OCI-LY7 (cell line): Measurements from ENCODE around the gene IKBKE. TPM values are rescaled to one million over a fixed set of nuclear protein-coding genes. Genes with fewer than 3 reads are reported as not detected.
A peak's percentile ranks its signal among the peaks of the same experiment; 100 is the strongest.

Experiments
- BruUV-seq: library from RNA; stranded (reverse); fragments of 400-500 nt; replicated peaks from 2 replicates; lab custom pipeline; 2021; lab: Mats Ljungman, UMichigan
- CTCF ChIA-PET: fragments of 300-600 bp; sonication (Branson Sonifier 250); formaldehyde crosslinking; loops from one replicate; lab custom pipeline; 2022; ENCODE audit warnings: antibody characterized with exemption; ENCODE audit not compliant: unreplicated experiment; lab: Charles Lee
- POLR2A ChIA-PET: fragments of 300-600 bp; sonication (Branson Sonifier 250); formaldehyde crosslinking; loops from one replicate; lab custom pipeline; 2022; ENCODE audit warnings: antibody characterized with exemption; lab: Charles Lee
- DNase-seq: peaks from one replicate; pipeline ENCODE4 v3.0.0-alpha.2; 2015; ENCODE audit warnings: low spot score
- H2AFZ ChIP-seq: fragments of 200-600 bp; sonication (generic), shearing (Covaris generic); 2 replicates; pipeline ENCODE4 v1.6.1; 2014; ENCODE audit warnings: mild to moderate bottlenecking, antibody characterized with exemption, low read length, moderate library complexity
- H3K27ac ChIP-seq: fragments of 200-600 bp; sonication (generic); 2 replicates; pipeline ENCODE4 v1.5.1; 2014; ENCODE audit warnings: mixed run types, low read depth, mild to moderate bottlenecking, moderate library complexity, low read length, inconsistent platforms; ENCODE audit not compliant: poor library complexity, severe bottlenecking
- H3K36me3 ChIP-seq: fragments of 200-600 bp; sonication (generic); 2 replicates; pipeline ENCODE4 v1.6.1; 2014; ENCODE audit warnings: mild to moderate bottlenecking, antibody characterized with exemption, low read length, moderate library complexity, mixed read lengths; ENCODE audit not compliant: insufficient read depth
- H3K4me1 ChIP-seq: fragments of 200-600 bp; sonication (generic); 2 replicates; pipeline ENCODE4 v1.5.1; 2014; ENCODE audit warnings: mild to moderate bottlenecking, low read length; ENCODE audit not compliant: insufficient read depth, poor library complexity, severe bottlenecking
- H3K4me2 ChIP-seq: fragments of 200-600 bp; sonication (generic); 2 replicates; pipeline ENCODE4 v1.6.1; 2014; ENCODE audit warnings: mild to moderate bottlenecking, low read length
- H3K4me3 ChIP-seq: fragments of 200-600 bp; sonication (generic); 2 replicates; pipeline ENCODE4 v1.5.1; 2014; ENCODE audit warnings: mild to moderate bottlenecking, low read depth, low read length; ENCODE audit not compliant: poor library complexity, severe bottlenecking
- H3K79me2 ChIP-seq: fragments of 200-600 bp; sonication (generic); 2 replicates; pipeline ENCODE4 v1.6.1; 2016; ENCODE audit warnings: low read depth, mild to moderate bottlenecking, low read length, moderate library complexity, mixed read lengths; ENCODE audit not compliant: insufficient read depth
- H3K9me2 ChIP-seq: fragments of 200-600 bp; sonication (generic); 2 replicates; pipeline ENCODE4 v1.6.1; 2016; ENCODE audit warnings: mild to moderate bottlenecking, low read length, mixed read lengths; ENCODE audit not compliant: insufficient read depth
- H3K9me3 ChIP-seq: fragments of 200-600 bp; sonication (generic); 2 replicates; pipeline ENCODE4 v1.6.1; 2014; ENCODE audit warnings: mild to moderate bottlenecking, mixed run types, low read length, mixed read lengths
- H4K20me1 ChIP-seq: fragments of 200-600 bp; sonication (generic); 2 replicates; pipeline ENCODE4 v1.6.1; 2014; ENCODE audit warnings: mild to moderate bottlenecking, antibody characterized with exemption, low read length, moderate library complexity, mixed read lengths; ENCODE audit not compliant: insufficient read depth
- EZH2phosphoT487 ChIP-seq: fragments of 200-600 bp; sonication (generic); IDR thresholded peaks from 2 replicates; pipeline ENCODE4 v1.6.1; 2018; ENCODE audit warnings: low read depth, borderline replicate concordance, mild to moderate bottlenecking, mixed run types, antibody characterized with exemption, low read length, moderate library complexity, mixed read lengths
- intact Hi-C: fragments of 100-400 bp; cut with micrococcal nuclease; formaldehyde crosslinking; loops from one replicate; pipeline ENCODE4 v1.10.0; 2022; ENCODE audit not compliant: unreplicated experiment
- total RNA-seq, 2 experiments: library from RNA; depleted of rRNA in 1 of 2; stranded (reverse); fragments of >200 nt in 1 of 2; shearing (Covaris generic) in 1 of 2; gene quantifications; 2 replicates each; pipeline ENCODE4 v1.2.3, GENCODE V29; 2014 to 2022
- TF ChIP-seq, protein P1 (sequence below): fragments of 200-600 bp; sonication (generic); conservative IDR thresholded peaks from 2 replicates; pipeline ENCODE4 v1.5.1; 2014; ENCODE audit warnings: mild to moderate bottlenecking, antibody characterized with exemption, low read length, moderate library complexity, mixed read lengths

IKBKE gene
- total RNA-seq, 2 experiments from 2014 or later = 23.9 to 38.5 TPM

GRCh38 chr1:206479183-206480125, 9.2 kb downstream of the IKBKE start:
- H3K36me3 ChIP-seq = peaks cover 82% of the 10 kb centered on the region
- TF ChIP-seq, protein P1, sequence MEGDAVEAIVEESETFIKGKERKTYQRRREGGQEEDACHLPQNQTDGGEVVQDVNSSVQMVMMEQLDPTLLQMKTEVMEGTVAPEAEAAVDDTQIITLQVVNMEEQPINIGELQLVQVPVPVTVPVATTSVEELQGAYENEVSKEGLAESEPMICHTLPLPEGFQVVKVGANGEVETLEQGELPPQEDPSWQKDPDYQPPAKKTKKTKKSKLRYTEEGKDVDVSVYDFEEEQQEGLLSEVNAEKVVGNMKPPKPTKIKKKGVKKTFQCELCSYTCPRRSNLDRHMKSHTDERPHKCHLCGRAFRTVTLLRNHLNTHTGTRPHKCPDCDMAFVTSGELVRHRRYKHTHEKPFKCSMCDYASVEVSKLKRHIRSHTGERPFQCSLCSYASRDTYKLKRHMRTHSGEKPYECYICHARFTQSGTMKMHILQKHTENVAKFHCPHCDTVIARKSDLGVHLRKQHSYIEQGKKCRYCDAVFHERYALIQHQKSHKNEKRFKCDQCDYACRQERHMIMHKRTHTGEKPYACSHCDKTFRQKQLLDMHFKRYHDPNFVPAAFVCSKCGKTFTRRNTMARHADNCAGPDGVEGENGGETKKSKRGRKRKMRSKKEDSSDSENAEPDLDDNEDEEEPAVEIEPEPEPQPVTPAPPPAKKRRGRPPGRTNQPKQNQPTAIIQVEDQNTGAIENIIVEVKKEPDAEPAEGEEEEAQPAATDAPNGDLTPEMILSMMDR = peak; percentile 89
- no peak for TF ChIP-seq EZH2phosphoT487
- H2AFZ ChIP-seq = no peak overlapping the region
- CTCF ChIA-PET = interaction anchor here (0.8 to 2.8 kb wide), 3 partner anchors 9 to 17 kb away, joined by 3 to 14 read pairs (median 4); partner anchors contain the start of gene IKBKE
- H3K79me2 ChIP-seq = no peaks in the 10 kb centered on the region
- no TSS peak for BruUV-seq
- intact Hi-C loops = loop anchor here (1.0 to 10.0 kb wide), 2 partner anchors 104 to 425 kb away; partner anchors contain the start of gene RHEX
- no peaks in the 10 kb centered on the region for H3K9me2 ChIP-seq
- POLR2A ChIA-PET = interaction anchor here (0.8 to 1.6 kb wide), 3 partner anchors 9 to 61 kb away, joined by 3 to 13 read pairs (median 3); partner anchors contain the start of gene IKBKE
- peak; percentile 77 for DNase-seq
- no peak overlapping the region for H3K4me2 ChIP-seq
- no peak overlapping the region for H3K27ac ChIP-seq
- no peaks in the 10 kb centered on the region for H3K9me3 ChIP-seq
- H3K4me1 ChIP-seq = no peaks in the 10 kb centered on the region
- no peaks in the 10 kb centered on the region for H4K20me1 ChIP-seq
- no peak overlapping the region for H3K4me3 ChIP-seq

GRCh38 chr1:206480211-206480610, 9.9 kb downstream of the IKBKE start:
- Histone ChIP-seq H3K36me3 (peaks cover 75% of the 10 kb centered on the region), H3K9me2 (no peaks in the 10 kb centered on the region), H3K4me1 (no peaks in the 10 kb centered on the region), H3K4me3 (no peak overlapping the region), H3K27ac (no peak overlapping the region), H3K4me2 (no peak overlapping the region), H3K9me3 (no peaks in the 10 kb centered on the region), H4K20me1 (no peaks in the 10 kb centered on the region), H3K79me2 (no peaks in the 10 kb centered on the region), H2AFZ (no peak overlapping the region)
- BruUV-seq = no TSS peak
- intact Hi-C loops = no loop called here
- CTCF ChIA-PET = interaction anchor here (2.8 kb wide), 1 partner anchor 10 kb away, joined by 14 read pairs; the partner anchor contains the start of gene IKBKE
- TF ChIP-seq, protein P1 = no peak
- no peak for TF ChIP-seq EZH2phosphoT487
- no peak for DNase-seq
- POLR2A ChIA-PET = interaction anchor here (0.8 to 1.6 kb wide), 3 partner anchors 10 to 60 kb away, joined by 3 to 13 read pairs (median 3); partner anchors contain the start of gene IKBKE
